Omental fat pad (tissue), 4 donors: ENCODE data around the gene PSMC1. TPM values are rescaled to one million over a fixed set of nuclear protein-coding genes. Genes with fewer than 3 reads are reported as not detected.

Experiments
- ATAC-seq: fragments of 150-250 bp; one replicate; pipeline ENCODE4 v1.9.1; 2016; ENCODE audit warnings: mild to moderate bottlenecking, moderate library complexity; ENCODE audit not compliant: low FRiP score
- DNase-seq: peaks from one replicate; pipeline ENCODE4 v3.0.0-alpha.2; 2019; ENCODE audit warnings: low spot score
- CTCF ChIP-seq, 3 donors: fragments of 450-650 bp; IDR thresholded peaks; one replicate each; pipeline ENCODE4 v1.5.1; 2016 to 2017; ENCODE audit warnings: antibody characterized with exemption in 3 of 3, mild to moderate bottlenecking in 3 of 3, moderate library complexity in 2 of 3
- total RNA-seq, 4 donors: library from RNA; depleted of rRNA; stranded (reverse); fragments of >200 nt; gene quantifications; one replicate each; pipeline ENCODE4 v1.1.0, GENCODE V29; 2016

Gene PSMC1
- total RNA-seq, 4 donors from 2014 or later, result 96.5 to 138 (median 115) TPM

DNA sequence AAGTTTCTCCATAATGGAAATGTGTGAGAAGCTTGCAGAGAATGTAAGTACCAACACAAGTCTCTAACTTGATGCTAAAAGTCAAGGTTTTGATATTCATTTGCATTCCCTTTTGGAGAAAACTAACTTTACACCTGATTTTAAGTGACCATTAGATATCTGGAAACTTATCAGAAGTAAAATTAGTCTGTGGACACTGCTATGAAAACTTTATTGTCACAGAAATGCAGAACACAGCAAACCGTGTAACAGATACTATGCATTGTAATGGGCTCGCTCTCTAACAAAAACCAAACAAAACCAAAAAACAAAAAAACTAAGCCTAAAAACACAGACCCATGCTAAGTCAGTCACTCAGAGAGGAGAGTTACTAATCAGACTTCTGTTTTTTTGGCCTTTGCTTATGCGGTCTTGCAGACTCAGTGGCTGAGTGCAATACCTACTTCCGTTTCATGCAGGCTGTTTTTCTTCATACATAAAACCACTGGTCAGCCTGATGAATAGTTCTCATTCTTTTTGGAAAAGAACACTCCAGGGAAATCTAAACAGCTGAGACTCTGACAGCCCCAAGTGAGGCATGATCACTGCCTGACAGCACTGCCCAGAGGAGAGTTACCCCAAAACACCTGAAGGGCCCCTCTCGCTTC, 39.6 kb downstream of the PSMC1 start:
- DNase-seq, result no peak
- no peak for TF ChIP-seq CTCF (IDR thresholded peaks at IDR 0.05)
- no peak for ATAC-seq

DNA sequence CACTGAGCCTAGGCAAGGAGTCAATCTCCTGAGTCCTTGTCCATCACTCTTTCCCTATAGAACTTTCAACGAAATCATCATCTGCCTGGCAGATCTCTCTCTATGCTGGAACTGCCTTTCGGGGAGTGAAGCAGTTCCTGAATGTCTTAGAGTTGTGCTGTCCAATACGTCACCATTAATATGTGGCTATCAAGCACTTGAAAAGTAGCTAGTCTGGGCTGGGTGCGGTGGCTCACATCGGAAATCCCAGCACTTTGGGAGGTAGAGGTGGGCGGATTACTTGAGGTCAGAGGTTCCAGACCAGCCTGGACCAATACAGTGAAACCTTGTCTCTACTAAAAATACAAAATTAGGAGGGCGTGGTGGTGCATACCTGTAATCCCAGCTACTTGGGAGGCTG, 40.3 kb downstream of the PSMC1 start:
- no peak for TF ChIP-seq CTCF (IDR thresholded peaks at IDR 0.05)
- DNase-seq (no peak), ATAC-seq (no peak)

DNA sequence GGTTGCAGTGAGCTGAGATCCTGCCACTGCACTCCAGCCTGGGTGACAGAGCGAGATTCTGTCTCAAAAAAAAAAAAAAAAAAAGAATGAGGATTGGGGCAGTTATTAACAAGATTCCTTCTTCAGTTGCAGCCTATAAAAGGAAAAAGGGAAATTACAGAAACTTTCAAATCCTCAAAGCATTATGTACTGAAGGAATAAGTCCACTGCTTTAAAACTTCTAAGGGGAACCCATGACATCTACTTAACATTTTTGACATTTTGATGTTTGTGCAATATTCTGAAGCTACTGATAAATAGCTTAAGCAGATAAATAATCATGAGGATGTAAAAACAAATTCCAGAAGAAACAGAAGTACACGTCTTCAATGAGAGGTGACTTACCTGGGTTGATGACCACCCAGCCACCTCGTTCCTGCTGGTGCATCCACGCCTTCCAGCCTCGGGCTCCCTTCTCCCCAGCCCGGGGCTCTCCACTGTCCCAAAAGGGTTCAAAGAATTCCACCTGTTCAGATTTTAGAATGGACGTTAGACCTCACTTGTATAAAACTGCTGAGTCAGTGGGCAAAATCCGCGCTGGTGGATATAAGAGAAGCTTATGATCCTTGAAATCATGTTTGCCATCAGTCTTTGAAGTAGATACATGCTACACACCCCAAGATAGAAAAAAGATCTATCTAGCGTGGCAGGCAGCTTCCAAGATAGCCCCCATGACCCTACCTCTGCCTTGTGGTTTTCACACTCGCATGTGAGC, 41.7 kb downstream of the PSMC1 start:
- no peak for DNase-seq
- no peak for ATAC-seq
- TF ChIP-seq CTCF (IDR thresholded peaks at IDR 0.05), result no peak

- ATAC-seq (no peak), DNase-seq (no peak)
- no peak for TF ChIP-seq CTCF (IDR thresholded peaks at IDR 0.05)
These were observed 43.1 kb downstream of the PSMC1 start for GRCh38 chr14:90299408-90299807.

GRCh38 chr14:90300611-90301047, 44.3 kb downstream of the PSMC1 start:
- ATAC-seq (no peak), DNase-seq (no peak)
- no peak for TF ChIP-seq CTCF (IDR thresholded peaks at IDR 0.05)

- DNase-seq (no peak), ATAC-seq (no peak)
- TF ChIP-seq CTCF (IDR thresholded peaks at IDR 0.05), result no peak
These were observed 44.8 kb downstream of the PSMC1 start for GRCh38 chr14:90301122-90301521.

DNA sequence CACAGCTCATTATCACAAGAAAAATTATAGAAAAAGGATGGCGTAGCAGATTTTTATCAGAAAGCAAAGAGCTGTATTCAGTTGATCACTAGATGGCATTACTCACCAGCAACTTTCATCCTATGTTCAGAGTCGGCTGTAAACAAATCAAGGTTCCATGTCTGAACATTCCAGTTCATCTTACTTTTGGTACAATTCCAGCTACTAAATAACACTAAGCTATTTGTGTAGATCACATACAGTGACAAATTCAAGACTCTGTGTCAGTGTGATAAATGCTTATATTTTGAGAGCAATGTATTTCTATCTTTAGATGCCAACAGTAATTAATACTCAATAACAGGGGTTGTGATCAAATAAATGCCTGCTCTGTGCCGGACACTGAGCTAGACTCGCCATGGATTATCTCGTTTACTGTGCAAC, 45.3 kb downstream of the PSMC1 start:
- ATAC-seq (peak; percentile 66), DNase-seq (no peak)
- TF ChIP-seq CTCF (IDR thresholded peaks at IDR 0.05), result no peak
